ENCODE data around the gene HNRNPC.

DNA sequence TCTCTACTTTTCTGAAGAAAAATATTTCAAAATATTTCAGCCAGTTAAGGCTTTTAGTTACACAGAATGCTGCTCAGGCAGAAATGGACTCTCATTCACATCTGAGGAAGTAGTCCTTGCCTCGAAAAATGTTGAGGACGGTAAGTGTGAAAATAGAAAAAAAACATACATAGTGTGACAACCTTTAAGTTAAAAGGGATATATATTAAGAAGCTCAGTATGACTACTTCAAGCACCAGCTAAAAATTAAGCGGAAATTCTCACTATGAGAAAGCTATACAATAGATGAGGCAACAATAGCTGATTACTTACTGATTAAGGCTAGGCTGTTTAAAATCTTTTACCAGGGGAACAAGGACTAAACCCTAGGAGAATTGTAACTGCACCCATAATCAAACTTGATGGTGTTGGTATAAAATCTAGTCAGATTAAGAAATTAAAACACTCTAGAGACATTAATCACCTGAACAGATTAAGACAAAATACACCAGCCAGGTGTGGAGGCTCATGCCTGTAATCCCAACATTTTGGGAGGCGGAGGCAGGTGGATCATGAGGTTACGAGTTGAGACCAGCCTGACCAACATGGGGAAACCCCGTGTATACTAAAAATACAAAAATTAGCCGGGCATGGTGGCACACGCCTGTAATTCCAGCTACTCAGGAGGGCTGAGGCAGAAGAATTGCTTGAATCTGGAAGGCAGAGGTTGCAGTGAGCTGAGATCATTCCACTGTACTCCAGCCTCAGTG is 53.9 kb downstream of the HNRNPC start:
- TF ChIP-seq, protein P1, sequence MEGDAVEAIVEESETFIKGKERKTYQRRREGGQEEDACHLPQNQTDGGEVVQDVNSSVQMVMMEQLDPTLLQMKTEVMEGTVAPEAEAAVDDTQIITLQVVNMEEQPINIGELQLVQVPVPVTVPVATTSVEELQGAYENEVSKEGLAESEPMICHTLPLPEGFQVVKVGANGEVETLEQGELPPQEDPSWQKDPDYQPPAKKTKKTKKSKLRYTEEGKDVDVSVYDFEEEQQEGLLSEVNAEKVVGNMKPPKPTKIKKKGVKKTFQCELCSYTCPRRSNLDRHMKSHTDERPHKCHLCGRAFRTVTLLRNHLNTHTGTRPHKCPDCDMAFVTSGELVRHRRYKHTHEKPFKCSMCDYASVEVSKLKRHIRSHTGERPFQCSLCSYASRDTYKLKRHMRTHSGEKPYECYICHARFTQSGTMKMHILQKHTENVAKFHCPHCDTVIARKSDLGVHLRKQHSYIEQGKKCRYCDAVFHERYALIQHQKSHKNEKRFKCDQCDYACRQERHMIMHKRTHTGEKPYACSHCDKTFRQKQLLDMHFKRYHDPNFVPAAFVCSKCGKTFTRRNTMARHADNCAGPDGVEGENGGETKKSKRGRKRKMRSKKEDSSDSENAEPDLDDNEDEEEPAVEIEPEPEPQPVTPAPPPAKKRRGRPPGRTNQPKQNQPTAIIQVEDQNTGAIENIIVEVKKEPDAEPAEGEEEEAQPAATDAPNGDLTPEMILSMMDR (conservative IDR thresholded peaks at IDR 0.05; ENCODE audit: low read length), result no peak
- no peak for TF ChIP-seq EZH2phosphoT487 (IDR thresholded peaks at IDR 0.05; ENCODE audit: borderline replicate concordance, low read depth, low read length)

Measured in OCI-LY7 (cell line).